HuH-7 (cell line): Measurements from ENCODE around the gene MIEN1.
"Not testable (repeated sequence)": the region's sequence is repeated elsewhere in the genome, so short reads cannot be mapped to it uniquely, and the experiment has no call there.

Experiments used
- DNase-seq: peaks from one replicate; pipeline ENCODE4 v3.0.0; 2011; ENCODE audit warnings: low spot score

The MIEN1 gene

GRCh38 chr17:39755554-39756379 is 25.4 kb upstream of the MIEN1 start:
- DNase-seq, result no peak

DNA sequence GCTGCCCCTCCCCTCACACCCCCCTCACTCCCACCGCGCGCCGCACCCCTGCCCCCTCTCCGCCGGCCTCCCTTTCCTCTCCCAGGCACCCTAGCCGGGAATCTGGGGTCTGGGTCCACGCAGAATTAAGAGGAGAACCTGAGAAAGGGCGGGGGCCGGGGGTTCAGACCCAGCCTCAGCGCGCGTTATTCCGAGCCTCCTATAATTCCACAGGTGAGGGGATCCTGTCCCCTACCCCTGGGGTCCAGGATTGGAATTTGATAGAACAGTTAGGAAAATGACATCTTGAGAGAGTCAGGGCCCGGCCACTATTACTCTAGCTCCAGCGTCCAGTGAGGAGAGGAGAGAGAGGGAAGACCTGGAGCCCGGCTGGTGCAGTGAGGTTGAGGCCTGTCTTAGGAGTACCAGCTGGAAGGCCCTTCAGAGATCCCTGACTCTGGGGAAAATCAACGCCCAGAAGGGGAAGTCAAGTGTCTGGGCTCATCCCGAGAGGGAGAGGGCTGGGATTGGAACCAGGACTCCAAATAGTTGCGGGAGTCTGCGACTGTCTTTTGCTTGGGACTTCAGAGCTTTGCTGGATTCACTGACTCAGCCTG is 24.7 kb upstream of the MIEN1 start:
- no peak for DNase-seq

DNA sequence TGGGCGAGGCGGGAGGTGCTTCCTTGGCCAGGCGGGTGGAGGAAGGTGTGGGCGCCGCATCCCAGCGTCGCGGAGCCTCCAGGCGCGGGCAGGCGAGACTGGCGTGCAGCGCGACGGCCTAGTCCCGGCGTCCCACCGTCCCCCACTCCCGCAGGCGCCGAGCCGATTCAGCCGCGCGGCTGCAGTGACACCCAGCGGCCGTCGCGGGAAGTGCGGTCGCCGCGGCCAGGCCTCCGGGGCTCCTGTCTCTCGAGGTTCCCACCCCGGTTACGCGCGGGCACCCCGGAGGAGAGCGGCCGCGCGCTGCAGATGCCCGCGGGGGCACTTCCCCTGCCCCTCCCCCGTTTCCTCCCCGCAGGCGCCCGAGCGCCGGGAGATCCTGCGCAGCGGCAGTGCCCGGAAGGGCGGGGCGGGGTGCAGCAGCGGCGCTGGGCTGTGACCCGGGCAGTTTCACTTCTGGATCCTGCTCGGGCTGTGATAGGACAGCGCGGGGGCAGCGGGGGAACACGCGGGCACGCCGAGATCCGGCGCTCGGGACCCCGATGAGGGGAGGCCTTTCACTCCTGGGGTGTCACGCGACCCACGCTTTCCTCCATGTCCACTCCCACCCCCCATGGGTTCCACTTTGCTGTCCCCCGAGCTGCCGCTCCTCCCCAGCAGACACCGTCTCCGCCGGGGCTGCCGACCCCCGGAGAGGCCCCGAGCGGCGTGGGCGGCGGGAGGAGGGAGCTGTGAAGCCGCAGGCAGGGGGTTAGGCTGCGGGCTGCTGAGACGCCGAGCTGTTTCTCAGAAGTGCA is 24.0 kb upstream of the MIEN1 start:
- DNase-seq, result peak; percentile 95

DNA sequence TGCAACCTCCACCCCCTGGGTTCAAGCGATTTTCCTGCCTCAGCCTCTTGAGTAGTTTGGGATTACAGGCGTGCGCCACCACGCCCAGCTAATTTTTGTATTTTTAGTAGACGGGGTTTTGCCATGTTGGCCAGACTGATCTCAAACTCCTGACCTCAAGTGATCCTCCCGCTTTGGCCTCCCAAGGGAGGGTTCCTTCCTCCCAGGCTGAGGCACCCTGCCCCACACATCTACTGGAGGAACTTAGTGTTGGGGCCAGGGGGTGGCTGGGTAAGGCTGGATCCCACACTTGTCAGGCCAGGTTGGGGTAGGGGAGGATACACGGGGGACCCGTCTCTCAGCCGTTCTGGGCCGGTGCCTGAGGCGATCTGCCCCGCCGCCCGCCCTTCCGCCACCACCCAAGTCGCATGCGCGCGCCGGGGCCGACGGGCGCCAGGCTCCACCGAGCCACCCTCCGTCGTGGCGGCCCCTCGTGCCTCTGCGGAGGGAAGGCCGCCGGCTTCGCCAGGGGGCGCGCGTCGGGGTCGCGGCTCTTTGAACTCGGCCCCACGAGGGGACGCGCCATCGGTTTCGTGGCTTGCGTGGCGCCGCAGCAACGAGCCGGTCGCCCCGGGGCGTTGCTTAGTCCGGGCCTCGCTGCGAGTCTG is 23.3 kb upstream of the MIEN1 start:
- DNase-seq, result peak; percentile 62

DNA sequence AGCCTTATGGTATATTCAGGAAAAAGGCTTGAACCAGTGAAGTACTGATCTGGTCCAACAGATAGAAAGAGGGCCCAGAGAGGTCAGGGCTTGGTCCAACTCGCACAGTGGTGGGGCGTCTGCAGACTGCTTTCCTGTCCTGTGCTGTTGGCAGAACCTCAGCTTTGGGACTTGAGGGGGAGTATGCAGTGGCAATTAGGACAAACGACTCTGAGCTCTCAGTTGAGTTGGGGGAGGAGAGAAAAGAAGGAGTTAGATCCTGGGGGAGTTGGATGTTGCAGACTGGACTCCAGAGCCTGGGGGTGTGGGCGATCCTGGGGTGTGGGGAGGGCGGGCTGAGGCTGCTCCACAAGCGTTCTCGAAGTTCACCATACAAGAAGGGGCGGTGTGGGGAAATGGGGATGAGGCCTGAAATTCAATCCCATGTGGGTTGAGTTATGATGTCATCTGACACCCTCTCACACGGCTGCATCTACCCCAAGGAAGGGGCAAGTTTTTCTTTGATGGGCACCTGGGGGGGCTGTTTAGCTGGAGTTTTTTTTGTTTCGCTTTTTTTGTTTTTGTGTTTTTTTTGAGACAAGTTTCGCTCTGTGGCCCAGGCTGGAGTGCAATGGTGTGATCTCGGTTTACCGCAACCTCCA is 22.0 kb upstream of the MIEN1 start:
- DNase-seq, result no peak

DNA sequence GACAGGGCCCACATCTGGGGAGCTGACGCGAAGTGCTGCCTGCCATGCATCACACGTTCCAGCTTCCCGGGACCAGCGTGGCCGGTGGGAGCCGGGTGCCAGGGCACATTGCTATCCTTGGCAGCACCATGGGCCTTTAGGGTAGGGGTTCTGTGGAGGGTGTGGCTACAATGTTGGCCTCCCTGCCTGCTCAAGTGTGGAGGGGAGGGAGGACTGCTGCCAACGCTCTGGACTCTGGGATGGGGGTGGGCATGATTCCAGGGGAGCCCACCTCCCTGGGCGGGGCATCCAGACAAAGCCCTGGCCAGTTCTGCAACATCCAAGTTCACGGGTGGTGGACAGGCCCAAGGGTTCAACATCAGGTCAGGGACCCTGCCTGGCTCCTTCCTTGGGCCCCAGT is 21.3 kb upstream of the MIEN1 start:
- no peak for DNase-seq

DNA sequence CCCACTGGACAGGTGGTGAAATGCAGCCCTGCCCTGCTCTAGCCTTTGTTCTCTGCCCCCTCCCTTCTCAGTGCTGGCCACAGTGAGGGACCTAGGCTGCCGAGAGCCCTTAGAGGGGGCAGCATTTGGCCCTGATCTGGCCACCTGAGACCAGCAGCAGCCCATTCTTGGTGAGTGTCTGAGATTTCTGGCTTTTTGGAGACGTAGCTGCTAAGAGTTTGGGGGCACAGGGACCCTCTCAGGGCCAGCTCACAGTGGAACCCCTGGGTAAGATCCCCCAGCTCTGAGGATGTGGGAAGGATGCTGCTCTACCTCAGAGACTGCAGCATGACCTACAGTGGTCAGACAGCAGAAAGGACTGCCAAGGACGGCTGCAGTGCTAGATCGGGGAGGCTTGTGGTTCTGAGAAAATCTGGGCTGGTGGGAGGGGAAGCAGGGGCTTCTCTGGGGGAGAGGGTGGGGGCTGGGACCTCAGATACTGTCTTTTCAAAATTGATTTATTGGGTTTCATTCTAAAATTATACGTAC is 20.7 kb upstream of the MIEN1 start:
- DNase-seq, result no peak

- no peak for DNase-seq
Measured at GRCh38 chr17:39750131-39751015, 20.0 kb upstream of the MIEN1 start.

GRCh38 chr17:39748444-39749034 is 18.2 kb upstream of the MIEN1 start:
- DNase-seq, result not testable (repeated sequence)

DNA sequence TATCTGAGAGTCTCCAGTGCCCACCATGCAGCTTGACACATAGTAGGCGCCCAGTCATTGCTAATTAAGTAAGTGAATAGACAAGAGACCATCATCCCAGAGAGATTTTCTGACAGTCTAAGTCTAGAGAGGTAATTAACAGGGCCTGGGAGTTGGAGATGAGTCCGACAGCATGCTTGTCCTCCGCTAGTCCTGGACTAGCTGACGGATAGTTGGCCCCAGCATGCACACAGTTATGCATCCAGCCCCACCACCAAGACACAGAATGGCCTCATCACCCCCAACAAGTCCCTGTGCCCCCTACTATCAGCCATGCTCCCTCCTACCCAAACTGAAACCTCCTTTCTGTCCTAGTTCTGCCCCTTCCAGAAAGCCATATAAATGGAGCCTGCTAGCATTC is 17.4 kb upstream of the MIEN1 start:
- DNase-seq, result no peak

DNA sequence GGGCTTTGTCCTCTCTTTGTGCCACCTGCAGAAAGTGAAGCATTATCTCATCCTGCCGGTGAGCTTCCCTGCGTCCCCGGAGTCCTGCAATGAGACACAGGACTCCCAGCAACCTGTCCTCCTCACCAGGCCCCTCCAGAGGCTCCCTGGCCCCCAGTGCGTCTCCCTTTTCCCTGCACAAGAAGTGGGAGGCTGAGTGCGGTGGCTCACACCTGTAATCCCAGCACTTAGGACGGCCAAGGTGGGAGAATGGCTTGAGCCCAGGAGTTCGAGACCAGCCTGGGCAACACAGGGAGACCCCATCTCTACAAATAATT is 15.8 kb upstream of the MIEN1 start:
- no peak for DNase-seq

DNA sequence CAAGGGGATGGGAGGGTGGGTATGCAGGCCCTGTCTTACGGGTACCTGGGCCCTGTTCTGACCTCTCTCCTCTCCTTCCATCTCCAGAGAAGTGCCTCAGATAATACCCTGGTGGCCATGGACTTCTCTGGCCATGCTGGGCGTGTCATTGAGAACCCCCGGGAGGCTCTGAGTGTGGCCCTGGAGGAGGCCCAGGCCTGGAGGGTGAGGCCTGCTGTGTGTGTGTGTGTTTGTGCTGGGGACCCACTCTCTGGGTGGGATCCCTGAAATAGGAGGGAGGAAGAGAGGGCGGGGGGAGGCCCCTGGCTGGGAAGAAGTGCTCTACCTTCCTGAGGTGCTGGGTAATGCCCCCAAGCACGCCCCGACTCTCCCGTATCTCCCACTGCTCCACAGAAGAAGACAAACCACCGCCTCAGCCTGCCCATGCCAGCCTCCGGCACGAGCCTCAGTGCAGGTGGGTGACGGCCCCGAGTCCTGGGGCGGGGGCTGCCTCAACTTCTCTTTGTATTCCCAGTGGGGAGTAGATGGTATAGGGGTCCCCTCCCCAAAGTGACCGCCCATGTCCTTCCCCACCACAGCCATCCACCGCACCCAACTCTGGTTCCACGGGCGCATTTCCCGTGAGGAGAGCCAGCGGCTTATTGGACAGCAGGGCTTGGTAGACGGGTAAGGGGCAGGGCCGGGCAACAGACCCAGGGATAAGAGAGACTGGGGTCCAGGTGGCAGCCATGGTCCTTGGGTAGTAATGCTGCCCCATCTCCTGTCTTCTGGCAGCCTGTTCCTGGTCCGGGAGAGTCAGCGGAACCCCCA is 15.2 kb upstream of the MIEN1 start:
- DNase-seq, result no peak

DNA sequence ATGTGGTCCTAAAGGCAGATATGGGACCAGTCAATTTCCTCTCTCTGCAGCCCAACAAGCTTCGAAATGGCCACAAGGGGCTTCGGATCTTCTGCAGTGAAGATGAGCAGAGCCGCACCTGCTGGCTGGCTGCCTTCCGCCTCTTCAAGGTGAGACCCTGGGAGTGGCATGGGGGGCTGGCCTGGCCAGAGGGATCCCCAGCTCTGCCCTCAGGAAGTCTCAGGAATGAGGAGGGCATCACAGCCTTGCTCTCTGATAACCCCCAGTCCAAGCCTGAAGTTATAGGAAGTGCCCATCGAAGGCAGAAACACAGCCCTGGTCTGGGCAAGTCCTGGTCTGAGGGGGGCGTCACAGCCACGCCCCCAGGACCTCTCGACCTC is 14.5 kb upstream of the MIEN1 start:
- no peak for DNase-seq

DNA sequence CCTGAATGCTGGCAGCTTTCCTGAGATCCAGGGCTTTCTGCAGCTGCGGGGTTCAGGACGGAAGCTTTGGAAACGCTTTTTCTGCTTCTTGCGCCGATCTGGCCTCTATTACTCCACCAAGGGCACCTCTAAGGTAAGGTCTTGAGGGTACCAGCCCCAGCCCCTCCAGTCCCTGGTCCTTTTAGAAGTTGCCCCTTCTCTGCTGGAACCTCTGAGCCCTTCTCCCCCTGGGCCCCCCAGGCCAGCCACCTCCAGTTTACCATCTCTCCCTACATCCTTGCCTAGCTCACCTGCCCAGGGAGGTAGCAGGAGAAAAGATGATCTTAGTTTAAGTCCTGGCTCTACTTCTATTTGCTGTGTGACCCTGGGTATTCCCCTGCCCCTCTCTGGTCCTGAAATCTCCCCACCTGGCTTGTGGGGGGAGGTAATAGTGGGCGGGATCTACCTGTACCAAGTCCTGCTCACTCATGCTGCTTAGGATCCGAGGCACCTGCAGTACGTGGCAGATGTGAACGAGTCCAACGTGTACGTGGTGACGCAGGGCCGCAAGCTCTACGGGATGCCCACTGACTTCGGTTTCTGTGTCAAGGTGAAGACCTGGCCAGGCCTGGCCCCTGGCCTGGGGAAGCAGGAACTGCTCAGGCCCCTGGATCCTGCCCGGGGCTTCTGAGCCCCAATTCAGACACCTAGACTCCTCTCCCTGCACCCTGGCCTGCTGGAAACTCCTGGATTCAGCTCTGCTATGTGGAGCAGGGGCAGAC is 13.9 kb upstream of the MIEN1 start:
- no peak for DNase-seq

GRCh38 chr17:39742856-39743436 is 12.6 kb upstream of the MIEN1 start:
- no peak for DNase-seq

DNA sequence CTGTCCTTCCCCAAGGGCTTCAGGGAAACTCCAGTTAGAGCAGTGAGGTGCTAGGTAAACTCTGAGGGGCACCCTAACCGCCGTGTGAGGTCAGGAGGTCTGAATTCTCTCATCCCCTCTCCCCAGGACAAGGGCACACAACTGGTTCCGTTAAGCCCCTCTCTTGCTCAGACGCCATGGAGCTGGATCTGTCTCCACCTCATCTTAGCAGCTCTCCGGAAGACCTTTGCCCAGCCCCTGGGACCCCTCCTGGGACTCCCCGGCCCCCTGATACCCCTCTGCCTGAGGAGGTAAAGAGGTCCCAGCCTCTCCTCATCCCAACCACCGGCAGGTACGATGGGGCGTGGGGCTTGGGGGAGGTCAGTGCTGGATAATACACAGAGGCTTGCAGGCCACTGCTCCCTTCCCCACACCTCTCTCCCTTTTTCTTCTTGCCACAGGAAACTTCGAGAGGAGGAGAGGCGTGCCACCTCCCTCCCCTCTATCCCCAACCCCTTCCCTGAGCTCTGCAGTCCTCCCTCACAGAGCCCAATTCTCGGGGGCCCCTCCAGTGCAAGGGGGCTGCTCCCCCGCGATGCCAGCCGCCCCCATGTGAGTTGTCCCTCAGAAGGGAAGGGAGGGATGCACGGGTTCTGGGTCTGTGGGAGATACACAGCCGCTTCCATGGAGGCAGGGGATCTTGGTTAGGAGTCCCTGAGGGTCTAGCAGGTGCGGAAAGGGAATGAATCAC is 12.0 kb upstream of the MIEN1 start:
- no peak for DNase-seq

- DNase-seq, result no peak
Measured at GRCh38 chr17:39740357-39741111, 10.2 kb upstream of the MIEN1 start.
